OCI-LY7 (cell line): Measurements from ENCODE around the gene HRH3. TPM values are rescaled to one million over a fixed set of nuclear protein-coding genes. Genes with fewer than 3 reads are reported as not detected.

Experiments
- BruUV-seq: library from RNA; stranded (reverse); fragments of 400-500 nt; replicated peaks from 2 replicates; lab custom pipeline; 2021; lab: Mats Ljungman, UMichigan
- CTCF ChIA-PET: fragments of 300-600 bp; sonication (Branson Sonifier 250); formaldehyde crosslinking; loops from one replicate; lab custom pipeline; 2022; ENCODE audit warnings: antibody characterized with exemption; ENCODE audit not compliant: unreplicated experiment; lab: Charles Lee
- POLR2A ChIA-PET: fragments of 300-600 bp; sonication (Branson Sonifier 250); formaldehyde crosslinking; loops from one replicate; lab custom pipeline; 2022; ENCODE audit warnings: antibody characterized with exemption; lab: Charles Lee
- DNase-seq: peaks from one replicate; pipeline ENCODE4 v3.0.0-alpha.2; 2015; ENCODE audit warnings: low spot score
- H2AFZ ChIP-seq: fragments of 200-600 bp; sonication (generic), shearing (Covaris generic); 2 replicates; pipeline ENCODE4 v1.6.1; 2014; ENCODE audit warnings: mild to moderate bottlenecking, antibody characterized with exemption, low read length, moderate library complexity
- H3K27ac ChIP-seq: fragments of 200-600 bp; sonication (generic); 2 replicates; pipeline ENCODE4 v1.5.1; 2014; ENCODE audit warnings: mixed run types, low read depth, mild to moderate bottlenecking, moderate library complexity, low read length, inconsistent platforms; ENCODE audit not compliant: poor library complexity, severe bottlenecking
- H3K36me3 ChIP-seq: fragments of 200-600 bp; sonication (generic); 2 replicates; pipeline ENCODE4 v1.6.1; 2014; ENCODE audit warnings: mild to moderate bottlenecking, antibody characterized with exemption, low read length, moderate library complexity, mixed read lengths; ENCODE audit not compliant: insufficient read depth
- H3K4me1 ChIP-seq: fragments of 200-600 bp; sonication (generic); 2 replicates; pipeline ENCODE4 v1.5.1; 2014; ENCODE audit warnings: mild to moderate bottlenecking, low read length; ENCODE audit not compliant: insufficient read depth, poor library complexity, severe bottlenecking
- H3K4me2 ChIP-seq: fragments of 200-600 bp; sonication (generic); 2 replicates; pipeline ENCODE4 v1.6.1; 2014; ENCODE audit warnings: mild to moderate bottlenecking, low read length
- H3K4me3 ChIP-seq: fragments of 200-600 bp; sonication (generic); 2 replicates; pipeline ENCODE4 v1.5.1; 2014; ENCODE audit warnings: mild to moderate bottlenecking, low read depth, low read length; ENCODE audit not compliant: poor library complexity, severe bottlenecking
- H3K79me2 ChIP-seq: fragments of 200-600 bp; sonication (generic); 2 replicates; pipeline ENCODE4 v1.6.1; 2016; ENCODE audit warnings: low read depth, mild to moderate bottlenecking, low read length, moderate library complexity, mixed read lengths; ENCODE audit not compliant: insufficient read depth
- H3K9me2 ChIP-seq: fragments of 200-600 bp; sonication (generic); 2 replicates; pipeline ENCODE4 v1.6.1; 2016; ENCODE audit warnings: mild to moderate bottlenecking, low read length, mixed read lengths; ENCODE audit not compliant: insufficient read depth
- H3K9me3 ChIP-seq: fragments of 200-600 bp; sonication (generic); 2 replicates; pipeline ENCODE4 v1.6.1; 2014; ENCODE audit warnings: mild to moderate bottlenecking, mixed run types, low read length, mixed read lengths
- H4K20me1 ChIP-seq: fragments of 200-600 bp; sonication (generic); 2 replicates; pipeline ENCODE4 v1.6.1; 2014; ENCODE audit warnings: mild to moderate bottlenecking, antibody characterized with exemption, low read length, moderate library complexity, mixed read lengths; ENCODE audit not compliant: insufficient read depth
- CTCF ChIP-seq: fragments of 200-600 bp; sonication (generic); conservative IDR thresholded peaks from 2 replicates; pipeline ENCODE4 v1.5.1; 2014; ENCODE audit warnings: mild to moderate bottlenecking, antibody characterized with exemption, low read length, moderate library complexity, mixed read lengths
- EZH2phosphoT487 ChIP-seq: fragments of 200-600 bp; sonication (generic); IDR thresholded peaks from 2 replicates; pipeline ENCODE4 v1.6.1; 2018; ENCODE audit warnings: low read depth, borderline replicate concordance, mild to moderate bottlenecking, mixed run types, antibody characterized with exemption, low read length, moderate library complexity, mixed read lengths
- intact Hi-C: fragments of 100-400 bp; cut with micrococcal nuclease; formaldehyde crosslinking; loops from one replicate; pipeline ENCODE4 v1.10.0; 2022; ENCODE audit not compliant: unreplicated experiment
- total RNA-seq, 2 experiments: library from RNA; depleted of rRNA in 1 of 2; stranded (reverse); fragments of >200 nt in 1 of 2; shearing (Covaris generic) in 1 of 2; gene quantifications; 2 replicates each; pipeline ENCODE4 v1.2.3, GENCODE V29; 2014 to 2022

Gene HRH3
- total RNA-seq, 2 experiments from 2014 or later = not detected

DNA sequence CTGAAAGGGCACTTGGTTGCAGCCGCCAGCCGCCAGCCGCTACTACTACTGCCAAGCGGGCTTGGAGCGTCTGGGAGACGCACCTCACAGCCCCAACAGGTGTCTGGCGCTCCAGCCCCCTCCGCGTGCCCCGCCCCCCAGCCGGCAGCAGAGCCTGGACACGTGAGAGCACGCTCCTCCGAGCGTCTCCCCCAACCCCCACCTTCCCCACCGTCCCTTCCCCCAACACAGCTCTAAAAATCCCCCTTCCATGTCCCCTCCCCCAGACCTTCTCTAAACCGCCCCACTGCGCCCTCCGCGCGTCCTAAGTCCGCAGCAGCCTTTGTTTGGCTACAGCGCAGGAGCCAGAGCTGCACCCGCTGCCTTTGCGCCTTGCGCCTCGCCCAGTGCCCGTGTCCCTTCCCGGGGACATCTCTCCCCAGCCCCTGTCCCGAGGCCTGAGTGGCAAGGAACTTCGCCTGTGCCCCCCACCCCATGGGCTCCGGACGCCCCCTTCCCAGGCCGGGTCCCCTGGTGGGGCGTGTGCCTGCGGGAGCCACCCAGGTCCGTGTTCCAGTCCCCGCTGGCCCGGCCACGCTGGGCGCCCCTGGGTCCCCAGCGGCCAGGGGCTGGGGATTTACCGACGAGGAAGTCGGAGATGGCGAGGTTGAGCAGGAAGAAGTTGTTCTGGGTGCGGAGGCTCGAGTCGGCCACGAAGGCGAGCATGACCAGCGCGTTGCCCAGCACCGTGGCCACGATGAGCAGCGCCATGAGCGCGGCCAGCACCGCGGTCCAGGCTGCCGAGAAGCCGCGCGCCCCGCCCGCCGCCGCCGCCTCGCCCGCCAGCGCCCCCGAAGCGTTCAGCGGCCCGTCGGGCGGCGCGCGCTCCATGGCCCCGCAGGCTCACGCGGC is 732 bp downstream of the HRH3 start:
- Histone ChIP-seq H3K27ac (no peak overlapping the region), H3K36me3 (no peaks in the 10 kb centered on the region), H3K4me3 (no peak overlapping the region), H3K4me2 (no peak overlapping the region), H3K79me2 (no peaks in the 10 kb centered on the region), H3K9me2 (no peaks in the 10 kb centered on the region), H3K9me3 (no peaks in the 10 kb centered on the region), H2AFZ (no peak overlapping the region), H3K4me1 (peaks cover 24% of the 10 kb centered on the region), H4K20me1 (no peaks in the 10 kb centered on the region)
- BruUV-seq = no TSS peak
- DNase-seq = no peak
- CTCF ChIA-PET = no interaction called here
- POLR2A ChIA-PET = no interaction called here
- TF ChIP-seq CTCF = no peak
- TF ChIP-seq EZH2phosphoT487 = no peak
- intact Hi-C loops = no loop called here

DNA sequence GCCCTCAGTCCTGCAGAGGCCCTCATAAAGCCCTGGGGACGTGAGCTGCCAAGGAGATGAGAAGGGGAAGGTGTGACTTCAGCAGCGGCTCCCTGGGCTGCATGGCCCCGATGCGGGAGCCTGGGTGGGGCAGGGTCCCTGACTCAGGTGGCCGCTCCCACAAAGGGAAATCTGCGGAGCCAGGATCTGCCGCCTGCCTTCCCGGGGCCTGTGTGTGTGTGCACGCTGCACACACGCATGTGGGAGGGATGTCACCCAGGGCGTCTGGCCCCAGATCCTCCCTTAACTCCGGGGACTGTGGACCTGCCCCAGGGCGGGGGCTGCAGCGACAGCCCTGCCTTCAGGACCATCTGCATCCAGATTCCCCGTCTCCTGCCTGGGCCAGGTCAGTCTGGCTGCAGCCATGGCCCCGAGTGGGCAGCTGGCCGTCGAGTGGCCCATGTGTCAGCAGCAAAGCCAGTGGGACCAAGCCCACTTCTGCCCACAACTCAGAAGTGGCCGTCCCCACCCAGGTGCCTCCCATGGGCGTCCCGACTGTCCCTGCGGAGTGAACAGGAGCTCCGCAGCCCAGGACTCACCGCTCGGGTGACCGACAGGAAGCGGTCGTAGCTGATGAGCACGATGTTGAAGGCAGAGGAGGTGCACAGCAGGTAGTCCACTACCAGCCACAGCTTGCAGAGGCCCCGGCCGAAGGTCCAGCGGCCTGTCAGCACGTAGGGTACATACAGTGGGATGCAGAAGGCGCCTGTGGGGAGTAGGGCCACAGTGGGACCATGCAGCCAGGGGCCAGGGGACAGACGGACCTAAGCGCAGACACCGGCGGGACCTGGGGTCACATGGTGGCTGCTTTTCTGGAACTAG is 1.9 kb downstream of the HRH3 start:
- POLR2A ChIA-PET = no interaction called here
- H3K4me2 ChIP-seq = no peak overlapping the region
- H2AFZ ChIP-seq = no peak overlapping the region
- no TSS peak for BruUV-seq
- no peaks in the 10 kb centered on the region for H3K9me2 ChIP-seq
- no peaks in the 10 kb centered on the region for H4K20me1 ChIP-seq
- CTCF ChIA-PET = no interaction called here
- no peak for TF ChIP-seq EZH2phosphoT487
- TF ChIP-seq CTCF = no peak
- no peaks in the 10 kb centered on the region for H3K79me2 ChIP-seq
- H3K36me3 ChIP-seq = no peaks in the 10 kb centered on the region
- peaks cover 24% of the 10 kb centered on the region for H3K4me1 ChIP-seq
- no peak overlapping the region for H3K4me3 ChIP-seq
- DNase-seq = no peak
- intact Hi-C loops = no loop called here
- H3K27ac ChIP-seq = no peak overlapping the region
- no peaks in the 10 kb centered on the region for H3K9me3 ChIP-seq
